ENCODE results near the gene RTN3.
"Not testable (repeated sequence)": the region's sequence is repeated elsewhere in the genome, so short reads cannot be mapped to it uniquely, and the experiment has no call there.

The RTN3 gene

GRCh38 chr11:63769714-63770455 lies 88.6 kb downstream of the RTN3 start:
- DNase-seq: no peak

- no peak for DNase-seq
Measured at GRCh38 chr11:63770763-63771162, 89.5 kb downstream of the RTN3 start.

- DNase-seq: not testable (repeated sequence)
Measured at GRCh38 chr11:63771741-63772318, 90.5 kb downstream of the RTN3 start.

- DNase-seq: no peak
Measured at GRCh38 chr11:63775191-63775590, 93.9 kb downstream of the RTN3 start.

GRCh38 chr11:63779039-63779438 lies 97.7 kb downstream of the RTN3 start:
- DNase-seq: no peak

- no peak for DNase-seq
Measured at GRCh38 chr11:63782749-63783148, 101.4 kb downstream of the RTN3 start.

- no peak for DNase-seq
Measured at GRCh38 chr11:63783925-63784592, 102.8 kb downstream of the RTN3 start.

- no peak for DNase-seq
Measured at GRCh38 chr11:63785823-63786222, 104.5 kb downstream of the RTN3 start.

GRCh38 chr11:63791495-63792167 lies 110.3 kb downstream of the RTN3 start:
- no peak for DNase-seq

- no peak for DNase-seq
Measured at GRCh38 chr11:63793161-63793560, 111.9 kb downstream of the RTN3 start.

GRCh38 chr11:63795066-63795465 lies 113.8 kb downstream of the RTN3 start:
- no peak for DNase-seq

- DNase-seq: no peak
Measured at GRCh38 chr11:63800921-63801320, 119.6 kb downstream of the RTN3 start.

GRCh38 chr11:63802637-63803414 lies 121.5 kb downstream of the RTN3 start:
- no peak for DNase-seq

- no peak for DNase-seq
Measured at GRCh38 chr11:63804259-63804658, 123.0 kb downstream of the RTN3 start.

- no peak for DNase-seq
Measured at GRCh38 chr11:63805844-63806415, 124.6 kb downstream of the RTN3 start.

All from activated CD4-positive, alpha-beta T cell treated with anti-CD3 and anti-CD28 coated beads, Interleukin-2, amount 50 U/mL, for 16 hours (primary cell).